ENCODE measurements around the gene CDK5RAP2.

- TF ChIP-seq CTCF (IDR thresholded peaks at IDR 0.05 in 4 of 5, conservative IDR thresholded peaks at IDR 0.05 in 1 of 5) (no peak), POLR2A (IDR thresholded peaks at IDR 0.05) (no peak)
Observed at GRCh38 chr9:120557205-120557604, 22.8 kb downstream of the CDK5RAP2 start.
